Stimulated activated CD4-positive, alpha-beta T cell treated with anti-CD3 and anti-CD28 coated beads, Interleukin-12 subunit alpha, Interleukin-12 subunit beta, amount 100 ng/mL, for 48 hours (primary cell): Measurements from ENCODE around the gene GATAD1.
"Not testable (repeated sequence)": the region's sequence is repeated elsewhere in the genome, so short reads cannot be mapped to it uniquely, and the experiment has no call there.

ENCODE experiments used
- DNase-seq, 3 donors: peaks; one replicate each; pipeline ENCODE4 v3.0.0-alpha.2; 2020; ENCODE audit warnings: low read depth in 2 of 3, low spot score in 1 of 3

GATAD1 gene

GRCh38 chr7:92436612-92437445 is 10.5 kb upstream of the GATAD1 start:
- DNase-seq, result no peak

- DNase-seq, result no peak
Observed at GRCh38 chr7:92437956-92438491, 9.3 kb upstream of the GATAD1 start.

GRCh38 chr7:92442720-92443119 is 4.6 kb upstream of the GATAD1 start:
- DNase-seq, result not testable (repeated sequence)

GRCh38 chr7:92446869-92447344 is 375 bp upstream of the GATAD1 start:
- DNase-seq, result no peak

GRCh38 chr7:92448205-92448747 is 994 bp downstream of the GATAD1 start:
- peak in 2 of 3 donors; percentile 33 to 46 for DNase-seq

- DNase-seq, result no peak
Observed at GRCh38 chr7:92451645-92452044, 4.4 kb downstream of the GATAD1 start.

GRCh38 chr7:92456236-92456635 is 9.0 kb downstream of the GATAD1 start:
- DNase-seq, result no peak

GRCh38 chr7:92460109-92460508 is 12.8 kb downstream of the GATAD1 start:
- no peak for DNase-seq

GRCh38 chr7:92460510-92460909 is 13.2 kb downstream of the GATAD1 start:
- DNase-seq, result no peak

GRCh38 chr7:92461027-92462003 is 14.0 kb downstream of the GATAD1 start:
- DNase-seq, result peak in 2 of 3 donors; percentile 8 to 17

GRCh38 chr7:92462560-92462959 is 15.3 kb downstream of the GATAD1 start:
- no peak for DNase-seq

- no peak for DNase-seq
Observed at GRCh38 chr7:92464515-92464914, 17.2 kb downstream of the GATAD1 start.

- DNase-seq, result no peak
Observed at GRCh38 chr7:92466682-92467081, 19.4 kb downstream of the GATAD1 start.

- DNase-seq, result not testable (repeated sequence)
Observed at GRCh38 chr7:92468589-92468988, 21.3 kb downstream of the GATAD1 start.

- not testable (repeated sequence) for DNase-seq
Observed at GRCh38 chr7:92473989-92474388, 26.7 kb downstream of the GATAD1 start.

GRCh38 chr7:92475261-92475770 is 28.0 kb downstream of the GATAD1 start:
- DNase-seq, result not testable (repeated sequence)

GRCh38 chr7:92475851-92476590 is 28.7 kb downstream of the GATAD1 start:
- not testable (repeated sequence) for DNase-seq

GRCh38 chr7:92477681-92478080 is 30.4 kb downstream of the GATAD1 start, which contains the start of gene ERVW-1:
Gene ERVW-1, minus strand, starts transcription at chr7:92477946. Its CDS starts 7,565 bp downstream, at chr7:92470381.
- not testable (repeated sequence) for DNase-seq

GRCh38 chr7:92478095-92478494 is 30.8 kb downstream of the GATAD1 start:
- DNase-seq, result no peak

GRCh38 chr7:92478711-92479110 is 31.4 kb downstream of the GATAD1 start:
- DNase-seq, result no peak
